Neutrophil (primary cell): Measurements from ENCODE around the gene COL13A1.

Experiments
- H3K27ac ChIP-seq: fragments of 200-600 bp; sonication (generic); 2 replicates; pipeline ENCODE4 v1.5.1; 2016; ENCODE audit warnings: mild to moderate bottlenecking, moderate library complexity
- H3K27me3 ChIP-seq: fragments of 200-600 bp; sonication (generic); 2 replicates; pipeline ENCODE4 v1.6.0; 2016; ENCODE audit warnings: mild to moderate bottlenecking
- H3K36me3 ChIP-seq: fragments of 200-600 bp; sonication (generic); 2 replicates; pipeline ENCODE4 v1.5.1; 2017
- H3K4me1 ChIP-seq, 2 experiments: fragments of 200-600 bp in 1 of 2; sonication (generic) in 1 of 2; 1 replicate in 1 of 2; 2 replicates in 1 of 2; pipeline versions ENCODE4 v1.5.1 to v1.6.1; 2013 to 2016; ENCODE audit warnings: low read depth in 1 of 2, low read length in 1 of 2, mild to moderate bottlenecking in 1 of 2, moderate library complexity in 1 of 2; ENCODE audit not compliant: control insufficient read depth in 1 of 2, insufficient read depth in 1 of 2
- H3K4me3 ChIP-seq, 2 experiments: fragments of 200-600 bp in 1 of 2; sonication (generic) in 1 of 2; 1 replicate in 1 of 2; 2 replicates in 1 of 2; pipeline ENCODE4 v1.5.1; 2013 to 2016; ENCODE audit warnings: low read depth in 1 of 2, low read length in 1 of 2, mild to moderate bottlenecking in 1 of 2, moderate library complexity in 1 of 2
- H3K9me3 ChIP-seq: fragments of 200-600 bp; sonication (generic); 2 replicates; pipeline ENCODE4 v1.5.1; 2016
- CTCF ChIP-seq: fragments of 200-600 bp; sonication (generic); IDR thresholded peaks from 2 replicates; pipeline ENCODE4 v1.5.1; 2016; ENCODE audit warnings: antibody characterized with exemption

Gene COL13A1

DNA sequence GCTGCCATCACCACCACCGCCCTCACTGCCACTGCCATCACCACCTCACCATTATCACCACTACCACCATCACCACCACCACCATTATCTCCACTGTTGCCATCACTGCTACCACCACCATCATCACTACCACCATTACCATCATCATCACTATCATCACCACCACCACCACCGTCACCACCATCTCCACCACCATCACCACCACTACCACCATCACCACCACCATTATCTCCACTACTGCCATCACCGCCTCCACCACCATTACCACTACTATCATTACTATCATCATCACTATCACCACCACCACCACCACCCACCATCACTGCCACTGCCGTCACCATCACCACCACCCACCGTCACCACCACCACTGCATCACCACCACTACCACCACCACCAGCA is 9.9 kb upstream of the COL13A1 start:
- H3K36me3 ChIP-seq = no peaks in the 10 kb centered on the region
- TF ChIP-seq CTCF = no peak
- H3K4me3 ChIP-seq = no peak overlapping the region
- H3K4me1 ChIP-seq = no peaks in the 10 kb centered on the region
- H3K9me3 ChIP-seq = no peaks in the 10 kb centered on the region
- H3K27ac ChIP-seq = no peak overlapping the region
- peaks cover 34% of the 10 kb centered on the region for H3K27me3 ChIP-seq

- Histone ChIP-seq H3K27ac (no peak overlapping the region), H3K27me3 (peaks cover 37% of the 10 kb centered on the region), H3K4me3 (no peak overlapping the region), H3K9me3 (no peaks in the 10 kb centered on the region), H3K36me3 (no peaks in the 10 kb centered on the region), H3K4me1 (no peaks in the 10 kb centered on the region)
- TF ChIP-seq CTCF = no peak
Observed at GRCh38 chr10:69792341-69792740, 9.4 kb upstream of the COL13A1 start.

DNA sequence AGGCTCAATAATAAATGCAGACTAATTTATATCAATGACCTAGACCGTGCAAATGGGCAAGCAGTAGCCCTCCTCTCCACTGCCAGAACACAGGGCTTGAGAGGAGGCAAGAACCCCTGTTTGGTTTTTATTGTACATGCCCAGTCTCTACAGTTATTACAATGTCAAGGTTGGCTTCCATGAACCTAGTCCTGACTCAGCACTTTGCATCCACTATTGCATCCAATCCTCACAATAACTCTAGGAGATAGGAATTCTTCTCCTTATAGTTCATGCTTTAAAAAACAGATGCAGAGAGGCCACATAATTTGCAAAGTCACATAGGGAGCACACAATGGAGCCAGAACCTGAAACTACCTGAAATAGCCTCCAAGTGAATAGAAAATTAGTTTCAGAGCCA is 7.0 kb upstream of the COL13A1 start:
- TF ChIP-seq CTCF = no peak
- H3K4me3 ChIP-seq = no peak overlapping the region
- H3K36me3 ChIP-seq = no peaks in the 10 kb centered on the region
- H3K27ac ChIP-seq = no peak overlapping the region
- H3K4me1 ChIP-seq = no peaks in the 10 kb centered on the region
- peaks cover 59% of the 10 kb centered on the region for H3K27me3 ChIP-seq
- no peaks in the 10 kb centered on the region for H3K9me3 ChIP-seq

DNA sequence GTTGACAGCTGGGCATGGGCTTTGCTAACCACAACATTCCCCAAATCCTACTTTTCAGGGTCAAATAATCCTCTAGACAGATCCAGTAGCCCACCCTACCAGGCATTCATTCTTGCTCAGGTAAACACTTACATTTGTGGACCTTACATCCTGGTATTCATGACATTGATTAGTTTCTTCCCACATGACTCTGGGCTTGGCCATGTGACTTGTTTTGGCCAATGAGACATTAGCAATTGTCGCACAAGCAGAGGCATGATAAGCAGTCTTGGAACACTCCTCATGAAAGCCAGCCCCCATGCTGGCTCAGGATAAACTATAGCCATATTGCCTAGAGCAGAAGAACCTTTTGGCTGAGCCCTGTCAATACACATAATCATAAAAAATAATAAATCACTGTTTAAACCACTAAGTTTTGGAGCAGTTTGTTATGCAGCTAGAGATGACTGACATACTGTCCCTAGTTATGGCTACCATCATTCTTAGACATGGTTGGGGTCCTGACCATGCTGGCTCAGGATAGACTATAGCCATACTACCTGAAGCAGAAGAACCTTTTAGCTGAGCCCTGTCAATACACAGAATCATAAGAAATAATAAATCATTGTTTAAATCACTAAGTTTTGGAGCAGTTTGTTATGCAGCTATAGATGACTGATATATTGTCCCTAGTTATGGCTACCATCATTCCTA is 6.3 kb upstream of the COL13A1 start:
- Histone ChIP-seq H3K27ac (no peak overlapping the region), H3K4me1 (no peaks in the 10 kb centered on the region), H3K4me3 (no peak overlapping the region), H3K36me3 (no peaks in the 10 kb centered on the region), H3K27me3 (peaks cover 66% of the 10 kb centered on the region), H3K9me3 (no peaks in the 10 kb centered on the region)
- TF ChIP-seq CTCF = no peak

DNA sequence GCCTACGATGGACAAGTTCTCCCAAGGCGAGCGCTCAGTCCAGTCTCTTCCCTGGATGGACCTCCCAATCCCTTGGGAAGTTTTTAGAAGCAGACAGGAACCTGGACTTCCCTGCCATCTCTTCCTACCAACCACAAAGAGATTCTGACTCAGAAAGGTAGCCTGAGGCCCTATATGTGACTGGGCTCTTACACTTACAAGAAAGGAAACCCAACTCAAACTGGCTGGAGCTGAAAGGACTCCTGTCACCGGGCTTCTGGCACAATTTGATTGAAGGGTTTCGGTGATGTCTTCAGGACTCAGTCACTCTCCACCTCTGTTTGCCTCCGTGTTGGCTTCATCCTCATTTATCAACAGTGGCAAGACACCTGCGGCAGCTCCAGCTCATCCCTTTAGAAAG is 3.7 kb upstream of the COL13A1 start:
- TF ChIP-seq CTCF = no peak
- peaks cover 3 to 20% of the 10 kb centered on the region in 2 experiments for H3K4me1 ChIP-seq
- no peaks in the 10 kb centered on the region for H3K9me3 ChIP-seq
- H3K27ac ChIP-seq = no peak overlapping the region
- H3K27me3 ChIP-seq = peaks cover 77% of the 10 kb centered on the region
- no peak overlapping the region for H3K4me3 ChIP-seq
- no peaks in the 10 kb centered on the region for H3K36me3 ChIP-seq

- Histone ChIP-seq H3K27me3 (peaks cover 83% of the 10 kb centered on the region), H3K36me3 (no peaks in the 10 kb centered on the region), H3K9me3 (no peaks in the 10 kb centered on the region), H3K4me1 (peaks cover 3 to 20% of the 10 kb centered on the region in 2 experiments), H3K4me3 (no peak overlapping the region), H3K27ac (no peak overlapping the region)
- TF ChIP-seq CTCF = no peak
Observed at GRCh38 chr10:69800109-69800508, 1.6 kb upstream of the COL13A1 start.
